ENCODE results near the gene KIF2C. TPM values are rescaled to one million over a fixed set of nuclear protein-coding genes. Genes with fewer than 3 reads are reported as not detected.

Gene KIF2C
- total RNA-seq, 1 experiment from 2014 or later = 69.4 TPM

GRCh38 chr1:44718091-44718490, 21.5 kb upstream of the KIF2C start:
- H3K4me3 ChIP-seq (ENCODE audit: low read depth in 2 of 2, low read length in 2 of 2) = no peak overlapping the region
- in situ Hi-C loops (cut with HindIII; ENCODE audit: low pct_unique_long_range_greater_than_20kb, low sequenced_read_pairs) (no loop called here), intact Hi-C loops (cut with micrococcal nuclease; ENCODE audit: unreplicated experiment) (no loop called here)
- H3K27me3 ChIP-seq (ENCODE audit: control insufficient read depth, insufficient read depth, low read length) = peaks cover 3% of the 10 kb centered on the region; the same call in 1 of the 2 replicates
- ChIA-PET POLR2A (interaction anchor here (0.6 kb wide), 2 partner anchors 10 to 12 kb away, joined by 10 to 14 read pairs; no protein-coding TSS in a partner anchor), CTCF (interaction anchor here (0.7 kb wide), 1 partner anchor 65 kb away, joined by 3 read pairs; no protein-coding TSS in a partner anchor)
- no peak for TF ChIP-seq POLR2AphosphoS5 (IDR thresholded peaks at IDR 0.05; ENCODE audit: low read depth, low read length)
- TF ChIP-seq REST (IDR thresholded peaks at IDR 0.05; ENCODE audit: insufficient read depth in 1 of 2, low read depth in 2 of 2, low read length in 1 of 2) = no peak
- no peak for TF ChIP-seq CTCF (IDR thresholded peaks at IDR 0.05)
- TF ChIP-seq SIN3A (IDR thresholded peaks at IDR 0.05; ENCODE audit: borderline replicate concordance, insufficient read depth, low read depth, low read length) = no peak
- TF ChIP-seq TCF7L2 (IDR thresholded peaks at IDR 0.05; ENCODE audit: low read depth, low read length) = no peak
- no peak for DNase-seq (ENCODE audit: low read depth, low spot score)
- H3K36me3 ChIP-seq (ENCODE audit: control insufficient read depth, insufficient read depth, low read length) = no peaks in the 10 kb centered on the region
- ATAC-seq = no peak
- peaks cover 7% of the 10 kb centered on the region for H3K4me1 ChIP-seq (ENCODE audit: control insufficient read depth, insufficient read depth, low read length)
- H3K27ac ChIP-seq (ENCODE audit: low read length) = no peak overlapping the region
- H3K9me3 ChIP-seq (ENCODE audit: control insufficient read depth, insufficient read depth, low read depth, low read length) = no peaks in the 10 kb centered on the region
- BruUV-seq (replicated peaks) = no TSS peak

GRCh38 chr1:44719318-44719717, 20.3 kb upstream of the KIF2C start:
- Histone ChIP-seq H3K27me3 (ENCODE audit: control insufficient read depth, insufficient read depth, low read length) (peaks cover 3% of the 10 kb centered on the region; the same call in 1 of the 2 replicates), H3K9me3 (ENCODE audit: control insufficient read depth, insufficient read depth, low read depth, low read length) (no peaks in the 10 kb centered on the region), H3K36me3 (ENCODE audit: control insufficient read depth, insufficient read depth, low read length) (no peaks in the 10 kb centered on the region), H3K27ac (ENCODE audit: low read length) (no peak overlapping the region), H3K4me1 (ENCODE audit: control insufficient read depth, insufficient read depth, low read length) (peaks cover 7% of the 10 kb centered on the region), H3K4me3 (ENCODE audit: low read depth in 2 of 2, low read length in 2 of 2) (no peak overlapping the region)
- intact Hi-C loops (cut with micrococcal nuclease; ENCODE audit: unreplicated experiment) = no loop called here
- ATAC-seq (no peak), DNase-seq (ENCODE audit: low read depth, low spot score) (no peak)
- POLR2A ChIA-PET = no interaction called here
- in situ Hi-C loops (cut with HindIII; ENCODE audit: low pct_unique_long_range_greater_than_20kb, low sequenced_read_pairs) = no loop called here
- no peak for TF ChIP-seq REST (IDR thresholded peaks at IDR 0.05; ENCODE audit: insufficient read depth in 1 of 2, low read depth in 2 of 2, low read length in 1 of 2)
- no peak for TF ChIP-seq POLR2AphosphoS5 (IDR thresholded peaks at IDR 0.05; ENCODE audit: low read depth, low read length)
- TF ChIP-seq SIN3A (IDR thresholded peaks at IDR 0.05; ENCODE audit: borderline replicate concordance, insufficient read depth, low read depth, low read length) = no peak
- TF ChIP-seq CTCF (IDR thresholded peaks at IDR 0.05) = no peak
- CTCF ChIA-PET = interaction anchor here (0.7 to 0.8 kb wide), 2 partner anchors 76 to 289 kb away, joined by 12 to 15 read pairs; no protein-coding TSS in a partner anchor
- BruUV-seq (replicated peaks) = no TSS peak

All from Panc1 (cell line).